ENCODE results near the gene TCEAL3.
"Not testable (repeated sequence)": the region's sequence is repeated elsewhere in the genome, so short reads cannot be mapped to it uniquely, and the experiment has no call there.

Gene TCEAL3

DNA sequence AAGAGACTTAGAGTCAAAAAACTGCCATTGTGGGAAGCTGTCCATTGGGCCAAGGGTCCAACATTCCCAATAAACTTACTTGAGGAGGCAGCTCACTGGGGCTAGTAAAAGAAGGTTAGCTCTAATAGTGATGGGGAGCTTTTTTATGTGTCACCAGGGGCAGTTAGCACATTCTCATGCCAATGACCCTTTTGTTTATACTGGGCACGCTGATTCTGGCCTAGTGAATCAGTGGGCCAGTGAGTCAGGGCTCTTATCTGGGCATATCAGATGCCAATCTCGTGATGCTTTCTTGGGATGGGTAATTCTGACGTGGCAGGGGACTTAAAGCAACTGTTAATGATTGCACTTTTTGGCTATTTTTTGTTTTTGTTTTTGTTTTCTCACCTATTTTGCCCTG lies 48.9 kb downstream of the TCEAL3 start:
- TF ChIP-seq, protein P1, sequence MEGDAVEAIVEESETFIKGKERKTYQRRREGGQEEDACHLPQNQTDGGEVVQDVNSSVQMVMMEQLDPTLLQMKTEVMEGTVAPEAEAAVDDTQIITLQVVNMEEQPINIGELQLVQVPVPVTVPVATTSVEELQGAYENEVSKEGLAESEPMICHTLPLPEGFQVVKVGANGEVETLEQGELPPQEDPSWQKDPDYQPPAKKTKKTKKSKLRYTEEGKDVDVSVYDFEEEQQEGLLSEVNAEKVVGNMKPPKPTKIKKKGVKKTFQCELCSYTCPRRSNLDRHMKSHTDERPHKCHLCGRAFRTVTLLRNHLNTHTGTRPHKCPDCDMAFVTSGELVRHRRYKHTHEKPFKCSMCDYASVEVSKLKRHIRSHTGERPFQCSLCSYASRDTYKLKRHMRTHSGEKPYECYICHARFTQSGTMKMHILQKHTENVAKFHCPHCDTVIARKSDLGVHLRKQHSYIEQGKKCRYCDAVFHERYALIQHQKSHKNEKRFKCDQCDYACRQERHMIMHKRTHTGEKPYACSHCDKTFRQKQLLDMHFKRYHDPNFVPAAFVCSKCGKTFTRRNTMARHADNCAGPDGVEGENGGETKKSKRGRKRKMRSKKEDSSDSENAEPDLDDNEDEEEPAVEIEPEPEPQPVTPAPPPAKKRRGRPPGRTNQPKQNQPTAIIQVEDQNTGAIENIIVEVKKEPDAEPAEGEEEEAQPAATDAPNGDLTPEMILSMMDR (IDR thresholded peaks at IDR 0.05; ENCODE audit: borderline replicate concordance, extremely low read depth, low read length, poor library complexity, severe bottlenecking), result no peak
- no peak for TF ChIP-seq EZH2 (IDR thresholded peaks at IDR 0.05; ENCODE audit: borderline replicate concordance, low read depth, low read length, severe bottlenecking)
- Histone ChIP-seq H4K20me1 (ENCODE audit: insufficient read depth, low read length) (no peaks in the 10 kb centered on the region), H3K9me3 (ENCODE audit: insufficient read depth, low read length, severe bottlenecking) (no peaks in the 10 kb centered on the region), H3K4me1 (ENCODE audit: insufficient read depth, low read length) (no peaks in the 10 kb centered on the region), H3K4me2 (ENCODE audit: insufficient read depth, low read length) (no peak overlapping the region), H2AFZ (ENCODE audit: low read depth, low read length) (no peak overlapping the region), H3K4me3 (ENCODE audit: low read depth in 1 of 2, low read length in 2 of 2) (no peak overlapping the region), H3K27me3 (ENCODE audit: insufficient read depth, low read length, poor library complexity) (no peaks in the 10 kb centered on the region), H3K9ac (ENCODE audit: low read depth, low read length) (no peak overlapping the region), H3K36me3 (ENCODE audit: insufficient read depth, low read length) (no peaks in the 10 kb centered on the region), H3K27ac (ENCODE audit: low read length) (no peak overlapping the region), H3K79me2 (ENCODE audit: insufficient read depth, low read length) (no peaks in the 10 kb centered on the region)
- ATAC-seq (ENCODE audit: insufficient read depth, low read depth) (no peak), DNase-seq (no peak)

DNA sequence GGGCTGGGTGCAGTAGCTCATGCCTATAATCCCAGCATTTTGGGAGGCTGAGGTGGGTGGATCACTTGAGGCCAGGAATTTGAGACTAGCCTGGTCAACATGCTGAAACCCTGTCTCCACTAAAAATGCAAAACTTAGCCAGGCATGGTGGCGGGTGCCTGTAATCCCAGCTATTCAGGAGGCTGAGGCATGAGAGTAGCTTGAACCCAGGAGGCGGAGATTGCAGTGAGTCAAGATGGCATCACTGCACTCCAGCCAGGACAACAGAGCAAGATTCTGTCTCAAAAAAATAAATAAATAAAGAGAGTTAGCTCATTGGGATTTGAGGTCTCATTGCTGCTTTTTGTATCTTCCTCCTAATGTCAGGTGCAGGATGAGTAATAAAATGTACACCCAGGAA lies 49.3 kb downstream of the TCEAL3 start:
- H3K36me3 ChIP-seq (ENCODE audit: insufficient read depth, low read length); H3K9me3 ChIP-seq (ENCODE audit: insufficient read depth, low read length, severe bottlenecking); H3K79me2 ChIP-seq (ENCODE audit: insufficient read depth, low read length); H3K4me2 ChIP-seq (ENCODE audit: insufficient read depth, low read length); H4K20me1 ChIP-seq (ENCODE audit: insufficient read depth, low read length); H3K4me1 ChIP-seq (ENCODE audit: insufficient read depth, low read length); H3K27me3 ChIP-seq (ENCODE audit: insufficient read depth, low read length, poor library complexity); ATAC-seq (ENCODE audit: insufficient read depth, low read depth); H3K9ac ChIP-seq (ENCODE audit: low read depth, low read length); H2AFZ ChIP-seq (ENCODE audit: low read depth, low read length); H3K4me3 ChIP-seq (ENCODE audit: low read depth in 1 of 2, low read length in 2 of 2); DNase-seq; H3K27ac ChIP-seq (ENCODE audit: low read length): not testable (repeated sequence)

DNA sequence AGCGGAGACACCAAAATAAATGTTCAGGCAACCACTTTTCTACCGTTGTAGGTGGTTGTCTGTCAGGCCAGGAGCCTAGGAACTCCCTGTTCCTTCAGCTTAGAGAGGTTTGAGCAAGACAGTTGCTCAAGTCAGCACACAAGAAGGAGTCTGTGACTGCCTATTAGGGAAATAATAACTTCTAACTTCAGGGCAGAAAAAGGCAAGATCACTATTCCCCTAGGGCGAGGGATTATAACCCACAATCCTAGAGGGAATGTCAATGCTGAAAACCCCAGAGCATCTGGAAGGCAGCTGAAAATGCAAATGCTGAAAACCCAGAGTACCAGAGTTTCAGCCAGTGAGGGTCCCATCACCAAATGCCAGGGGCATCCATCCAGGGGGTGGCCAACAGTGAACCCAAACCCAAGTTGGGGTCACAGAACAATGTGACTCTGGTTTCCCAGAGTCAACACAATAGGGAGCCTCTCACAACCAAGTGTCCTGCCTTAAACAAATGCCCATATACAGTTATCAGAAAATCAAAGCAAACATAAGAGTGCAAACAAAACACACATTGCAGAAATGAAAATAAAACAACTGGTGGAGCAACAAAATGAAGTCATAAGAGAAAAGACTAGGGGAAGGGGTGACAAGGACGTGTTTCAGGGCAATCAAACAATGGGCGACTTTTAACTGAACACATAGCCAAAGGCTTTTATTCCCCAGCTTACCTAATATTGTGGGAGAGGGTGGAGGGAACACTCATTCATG lies 51.1 kb downstream of the TCEAL3 start:
- Histone ChIP-seq H3K4me1 (ENCODE audit: insufficient read depth, low read length) (no peaks in the 10 kb centered on the region), H4K20me1 (ENCODE audit: insufficient read depth, low read length) (no peaks in the 10 kb centered on the region), H3K4me3 (ENCODE audit: low read depth in 1 of 2, low read length in 2 of 2) (no peak overlapping the region), H3K9ac (ENCODE audit: low read depth, low read length) (no peak overlapping the region), H3K79me2 (ENCODE audit: insufficient read depth, low read length) (no peaks in the 10 kb centered on the region), H3K9me3 (ENCODE audit: insufficient read depth, low read length, severe bottlenecking) (no peaks in the 10 kb centered on the region), H3K27me3 (ENCODE audit: insufficient read depth, low read length, poor library complexity) (no peaks in the 10 kb centered on the region), H3K4me2 (ENCODE audit: insufficient read depth, low read length) (no peak overlapping the region), H2AFZ (ENCODE audit: low read depth, low read length) (no peak overlapping the region), H3K27ac (ENCODE audit: low read length) (no peak overlapping the region), H3K36me3 (ENCODE audit: insufficient read depth, low read length) (no peaks in the 10 kb centered on the region)
- no peak for TF ChIP-seq EZH2 (IDR thresholded peaks at IDR 0.05; ENCODE audit: borderline replicate concordance, low read depth, low read length, severe bottlenecking)
- TF ChIP-seq, protein P1 (IDR thresholded peaks at IDR 0.05; ENCODE audit: borderline replicate concordance, extremely low read depth, low read length, poor library complexity, severe bottlenecking), result no peak
- DNase-seq (no peak), ATAC-seq (ENCODE audit: insufficient read depth, low read depth) (no peak)

DNA sequence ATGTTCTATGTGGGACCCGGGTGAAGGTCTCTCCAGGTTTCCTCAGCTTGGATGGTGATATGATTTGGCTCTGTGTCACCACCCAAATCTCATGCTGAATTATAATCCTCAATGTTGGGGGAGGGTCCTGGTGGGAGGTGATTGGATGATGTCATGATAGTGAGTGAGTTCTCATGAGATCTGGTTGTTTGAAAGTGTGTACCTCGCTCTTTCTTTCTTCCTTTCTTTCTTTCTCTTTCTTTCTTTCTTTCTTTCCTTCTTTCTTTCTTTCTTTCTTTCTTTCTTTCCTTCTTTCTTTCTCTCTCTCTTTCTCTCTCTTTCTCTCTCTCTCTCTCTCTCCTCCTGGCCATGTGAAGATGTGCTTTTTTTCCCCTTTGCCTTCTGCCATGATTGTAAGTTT lies 51.7 kb downstream of the TCEAL3 start:
- H4K20me1 ChIP-seq (ENCODE audit: insufficient read depth, low read length); H3K4me2 ChIP-seq (ENCODE audit: insufficient read depth, low read length); H3K4me1 ChIP-seq (ENCODE audit: insufficient read depth, low read length); H3K79me2 ChIP-seq (ENCODE audit: insufficient read depth, low read length); H3K27me3 ChIP-seq (ENCODE audit: insufficient read depth, low read length, poor library complexity); H3K9ac ChIP-seq (ENCODE audit: low read depth, low read length); DNase-seq; H3K27ac ChIP-seq (ENCODE audit: low read length); H3K9me3 ChIP-seq (ENCODE audit: insufficient read depth, low read length, severe bottlenecking); H2AFZ ChIP-seq (ENCODE audit: low read depth, low read length); H3K36me3 ChIP-seq (ENCODE audit: insufficient read depth, low read length); H3K4me3 ChIP-seq (ENCODE audit: low read depth in 1 of 2, low read length in 2 of 2); ATAC-seq (ENCODE audit: insufficient read depth, low read depth): not testable (repeated sequence)
